Mesothelial cell of epicardium (in vitro differentiated cells): ENCODE measurements around the gene TACC3. TPM values are rescaled to one million over a fixed set of nuclear protein-coding genes. Genes with fewer than 3 reads are reported as not detected.

Experiments
- DNase-seq, 2 experiments: peaks; one replicate each; pipeline ENCODE4 v3.0.0; 2021; ENCODE audit warnings: low spot score in 2 of 2; ENCODE audit not compliant: unreplicated experiment in 2 of 2
- H3K27ac Mint-ChIP-seq: 2 replicates; pipeline ENCODE4 v1.8.0; 2021; ENCODE audit warnings: mixed read lengths
- H3K27me3 Mint-ChIP-seq: 2 replicates; pipeline ENCODE4 v1.8.0; 2021; ENCODE audit warnings: low read depth, mixed read lengths
- H3K36me3 Mint-ChIP-seq: 2 replicates; pipeline ENCODE4 v1.8.0; 2021; ENCODE audit warnings: mixed read lengths
- H3K4me1 Mint-ChIP-seq: 2 replicates; pipeline ENCODE4 v1.8.0; 2021; ENCODE audit warnings: mixed read lengths
- H3K4me3 Mint-ChIP-seq: 2 replicates; pipeline ENCODE4 v1.8.0; 2021; ENCODE audit warnings: mild to moderate bottlenecking, moderate library complexity, mixed read lengths
- H3K9me3 Mint-ChIP-seq: 2 replicates; pipeline ENCODE4 v1.8.0; 2021; ENCODE audit warnings: mixed read lengths
- CTCF ChIP-seq: fragments of 200-600 bp; sonication (generic); IDR thresholded peaks from one replicate; pipeline ENCODE4 v1.5.0; 2021; ENCODE audit warnings: antibody characterized with exemption; ENCODE audit not compliant: unreplicated experiment
- total RNA-seq: library from RNA; stranded (reverse); gene quantifications from 3 replicates; pipeline ENCODE4 v1.2.1, GENCODE V29; 2021

TACC3 gene
- 38.9 to 45.3 TPM (median 44.4 TPM) in 3 replicates for total RNA-seq

GRCh38 chr4:1721003-1721665, at the start of gene TACC3, which contains the start of gene TMEM129:
TACC3 (plus strand) TSS chr4:1721521; CDS start chr4:1723422, 1,901 bp downstream.
TMEM129 (minus strand) TSS chr4:1721323; CDS start chr4:1720837, 486 bp downstream.
- Mint-ChIP-seq H3K27ac (peak within 1 kb of the TSS; percentile 96), H3K4me1 (peaks cover 30% of the 10 kb centered on the region), H3K27me3 (no peaks in the 10 kb centered on the region), H3K9me3 (no peaks in the 10 kb centered on the region), H3K36me3 (peaks cover 1% of the 10 kb centered on the region), H3K4me3 (peak within 1 kb of the TSS; percentile 85)
- TF ChIP-seq CTCF, result no peak
- peak; percentile 86 to 91 for DNase-seq

DNA sequence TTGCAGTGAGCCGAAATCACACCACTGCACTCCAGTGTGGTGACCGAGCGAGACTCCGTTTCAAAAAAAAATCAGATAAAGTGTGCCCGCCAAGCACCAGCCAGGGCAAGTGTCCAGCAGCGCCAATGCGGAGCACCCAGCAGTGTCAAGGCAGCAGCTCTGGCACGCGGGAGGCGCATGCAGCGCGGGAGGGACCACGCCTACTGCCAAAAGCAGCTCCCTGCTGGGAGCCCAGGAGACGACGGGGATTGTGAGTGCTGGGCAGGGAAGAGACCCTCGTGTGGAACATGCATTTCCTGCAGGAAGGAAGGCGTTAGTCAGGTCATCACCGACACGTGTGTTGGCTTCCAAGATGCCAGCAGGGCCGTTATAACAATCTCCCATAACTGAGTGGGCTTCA, 47.6 kb upstream of the TACC3 start:
- peaks cover 5% of the 10 kb centered on the region for H3K27me3 Mint-ChIP-seq
- TF ChIP-seq CTCF, result no peak
- DNase-seq, result no peak
- H3K9me3 Mint-ChIP-seq, result no peaks in the 10 kb centered on the region
- H3K36me3 Mint-ChIP-seq, result no peaks in the 10 kb centered on the region
- no peaks in the 10 kb centered on the region for H3K4me1 Mint-ChIP-seq
- no peak overlapping the region for H3K27ac Mint-ChIP-seq
- no peak overlapping the region for H3K4me3 Mint-ChIP-seq

- Mint-ChIP-seq H3K27ac (no peak overlapping the region), H3K4me1 (no peaks in the 10 kb centered on the region), H3K36me3 (no peaks in the 10 kb centered on the region), H3K27me3 (peaks cover 5% of the 10 kb centered on the region), H3K4me3 (no peak overlapping the region), H3K9me3 (no peaks in the 10 kb centered on the region)
- no peak for TF ChIP-seq CTCF
- no peak for DNase-seq
Measured at GRCh38 chr4:1674682-1675081, 46.6 kb upstream of the TACC3 start.

- H3K36me3 Mint-ChIP-seq, result no peaks in the 10 kb centered on the region
- no peak overlapping the region for H3K27ac Mint-ChIP-seq
- TF ChIP-seq CTCF, result no peak
Measured at GRCh38 chr4:1675136-1675801, 46.1 kb upstream of the TACC3 start.

GRCh38 chr4:1675802-1676137, 45.6 kb upstream of the TACC3 start:
- Mint-ChIP-seq H3K36me3 (no peaks in the 10 kb centered on the region), H3K27me3 (peaks cover 5% of the 10 kb centered on the region), H3K4me1 (no peaks in the 10 kb centered on the region), H3K27ac (no peak overlapping the region), H3K4me3 (no peak overlapping the region), H3K9me3 (no peaks in the 10 kb centered on the region)
- no peak for DNase-seq
- no peak for TF ChIP-seq CTCF

More at GRCh38 chr4:1675136-1675801, 46.1 kb upstream of the TACC3 start:
- Mint-ChIP-seq H3K9me3 (no peaks in the 10 kb centered on the region), H3K4me3 (no peak overlapping the region), H3K4me1 (no peaks in the 10 kb centered on the region), H3K27me3 (peaks cover 5% of the 10 kb centered on the region)
- DNase-seq, result no peak
